ENCODE measurements around the gene EMSY.

The EMSY gene

GRCh38 chr11:76523147-76523546 is 78.3 kb downstream of the EMSY start:
- no peak for DNase-seq (ENCODE audit: low read depth)

GRCh38 chr11:76523786-76524436 is 79.1 kb downstream of the EMSY start:
- DNase-seq (ENCODE audit: low read depth) = no peak

- no peak for DNase-seq (ENCODE audit: low read depth)
Observed at GRCh38 chr11:76524461-76524860, 79.6 kb downstream of the EMSY start.

- DNase-seq (ENCODE audit: low read depth) = no peak
Observed at GRCh38 chr11:76524919-76525318, 80.1 kb downstream of the EMSY start.

- DNase-seq (ENCODE audit: low read depth) = no peak
Observed at GRCh38 chr11:76526878-76527277, 82.1 kb downstream of the EMSY start.

GRCh38 chr11:76542436-76542835 is 97.6 kb downstream of the EMSY start:
- DNase-seq (ENCODE audit: low read depth) = no peak

- no peak for DNase-seq (ENCODE audit: low read depth)
Observed at GRCh38 chr11:76543006-76543703, 98.3 kb downstream of the EMSY start.

- DNase-seq (ENCODE audit: low read depth) = no peak
Observed at GRCh38 chr11:76550781-76551180, 106.0 kb downstream of the EMSY start.

GRCh38 chr11:76551400-76551799 is 106.6 kb downstream of the EMSY start:
- DNase-seq (ENCODE audit: low read depth) = no peak

GRCh38 chr11:76552987-76553386 is 108.2 kb downstream of the EMSY start:
- DNase-seq (ENCODE audit: low read depth) = no peak

GRCh38 chr11:76553554-76554476 is 109.0 kb downstream of the EMSY start:
- DNase-seq (ENCODE audit: low read depth) = no peak

GRCh38 chr11:76554767-76555166 is 109.9 kb downstream of the EMSY start:
- no peak for DNase-seq (ENCODE audit: low read depth)

- no peak for DNase-seq (ENCODE audit: low read depth)
Observed at GRCh38 chr11:76557466-76557865, 112.6 kb downstream of the EMSY start.

- DNase-seq (ENCODE audit: low read depth) = no peak
Observed at GRCh38 chr11:76558473-76558872, 113.7 kb downstream of the EMSY start.

GRCh38 chr11:76558891-76559290 is 114.1 kb downstream of the EMSY start:
- DNase-seq (ENCODE audit: low read depth) = no peak

GRCh38 chr11:76559346-76559745 is 114.5 kb downstream of the EMSY start:
- no peak for DNase-seq (ENCODE audit: low read depth)

- DNase-seq (ENCODE audit: low read depth) = no peak
Observed at GRCh38 chr11:76560219-76560618, 115.4 kb downstream of the EMSY start.

- no peak for DNase-seq (ENCODE audit: low read depth)
Observed at GRCh38 chr11:76561245-76561644, 116.4 kb downstream of the EMSY start.

GRCh38 chr11:76562541-76562940 is 117.7 kb downstream of the EMSY start:
- no peak for DNase-seq (ENCODE audit: low read depth)

- DNase-seq (ENCODE audit: low read depth) = no peak
Observed at GRCh38 chr11:76564364-76564763, 119.5 kb downstream of the EMSY start.

- DNase-seq (ENCODE audit: low read depth) = no peak
Observed at GRCh38 chr11:76566811-76567210, 122.0 kb downstream of the EMSY start.

GRCh38 chr11:76567261-76567660 is 122.4 kb downstream of the EMSY start:
- no peak for DNase-seq (ENCODE audit: low read depth)

- no peak for DNase-seq (ENCODE audit: low read depth)
Observed at GRCh38 chr11:76568139-76568538, 123.3 kb downstream of the EMSY start.
